ENCODE measurements around the gene ARG1.

The ARG1 gene

GRCh38 chr6:131613296-131613925 is 40.4 kb downstream of the ARG1 start:
- Histone ChIP-seq H3K4me2 (no peak overlapping the region), H3K4me1 (peaks cover 5% of the 10 kb centered on the region; the same call in 1 of the 2 replicates), H4K20me1 (peaks cover 9% of the 10 kb centered on the region; the same call in 1 of the 2 replicates), H3K27ac (no peak overlapping the region), H3K36me3 (peaks cover 76% of the 10 kb centered on the region), H3K4me3 (no peak overlapping the region), H3K27me3 (no peaks in the 10 kb centered on the region), H3K9me3 (no peaks in the 10 kb centered on the region), H3K9ac (no peak overlapping the region)
- TF ChIP-seq Cebpa-rat (IDR thresholded peaks at IDR 0.05), result no peak

- no peak overlapping the region for H3K4me2 ChIP-seq
- no peaks in the 10 kb centered on the region for H3K27me3 ChIP-seq
- no peak overlapping the region for H3K4me3 ChIP-seq
- no peak for TF ChIP-seq Cebpa-rat (IDR thresholded peaks at IDR 0.05)
- H3K36me3 ChIP-seq, result peaks cover 77% of the 10 kb centered on the region
- no peaks in the 10 kb centered on the region for H3K9me3 ChIP-seq
- no peak overlapping the region for H3K27ac ChIP-seq
- no peak overlapping the region for H3K9ac ChIP-seq
- peaks cover 9% of the 10 kb centered on the region; the same call in 1 of the 2 replicates for H4K20me1 ChIP-seq
- H3K4me1 ChIP-seq, result peaks cover 5% of the 10 kb centered on the region; the same call in 1 of the 2 replicates
These were observed 42.2 kb downstream of the ARG1 start for GRCh38 chr6:131615275-131615674.

DNA sequence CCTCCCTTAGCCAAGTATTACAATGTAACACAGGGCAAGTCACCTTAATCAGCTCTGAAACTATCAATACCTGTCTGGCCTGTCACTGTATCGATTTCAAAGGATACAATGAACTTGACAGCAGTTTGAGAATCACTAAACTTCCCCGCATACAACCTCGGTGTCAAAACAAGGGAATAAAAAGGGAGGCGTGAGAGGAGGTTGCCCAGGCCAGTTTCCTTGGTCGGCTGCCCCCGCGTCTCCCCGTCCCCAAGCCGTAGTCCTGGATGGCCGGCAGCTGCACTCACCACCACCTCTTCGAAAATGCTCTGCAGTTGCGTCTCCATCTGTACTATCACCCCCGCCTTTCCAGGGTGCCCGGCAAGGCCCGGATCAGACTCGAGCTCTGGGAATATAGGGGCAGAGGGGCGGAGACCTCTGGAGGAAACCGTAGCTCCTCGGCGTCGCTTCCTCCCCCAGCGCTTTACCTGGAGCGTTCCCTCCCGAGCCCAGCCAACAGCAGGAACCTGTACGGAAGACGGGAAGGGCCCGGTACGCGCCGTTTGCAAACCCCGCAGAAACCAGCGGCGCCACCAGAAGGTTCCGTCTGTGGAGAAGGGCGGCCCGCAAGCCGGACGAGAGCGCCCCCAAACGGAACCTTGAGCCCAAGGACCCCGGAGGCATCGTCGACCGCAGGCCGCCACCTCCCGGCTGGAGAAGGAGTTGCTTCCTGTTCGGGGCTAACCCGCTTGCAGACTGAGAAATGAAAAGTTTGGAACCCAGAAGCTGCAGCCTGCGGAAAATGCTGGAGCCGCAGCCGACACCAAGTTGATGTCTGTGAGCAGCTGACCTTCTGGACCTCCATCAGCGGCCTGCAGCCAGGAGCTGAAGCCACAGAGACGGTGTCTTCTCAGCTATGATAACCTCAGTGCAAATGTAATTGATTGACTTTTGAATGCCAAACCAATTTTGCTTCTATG is 55.0 kb downstream of the ARG1 start, which contains the start of gene MED23:
MED23 (minus strand) TSS at position 519 of the 959 bp plus-strand sequence; CDS start at position 326, 193 bp downstream.
- no peak for TF ChIP-seq Cebpa-rat (IDR thresholded peaks at IDR 0.05)
- H3K4me2 ChIP-seq, result peak within 1 kb of the TSS; percentile 80
- peak within 1 kb of the TSS; percentile 87 for H3K9ac ChIP-seq
- H3K4me3 ChIP-seq, result peak within 1 kb of the TSS; percentile 91
- no peaks in the 10 kb centered on the region for H4K20me1 ChIP-seq
- peaks cover 18% of the 10 kb centered on the region for H3K4me1 ChIP-seq
- no peaks in the 10 kb centered on the region for H3K27me3 ChIP-seq
- peaks cover 26% of the 10 kb centered on the region for H3K36me3 ChIP-seq
- H3K9me3 ChIP-seq, result no peaks in the 10 kb centered on the region
- H3K27ac ChIP-seq, result peak within 1 kb of the TSS; percentile 81

- Histone ChIP-seq H3K27ac (no peak overlapping the region), H3K9ac (peak overlapping the region; percentile 87; the same call in 1 of the 2 replicates), H4K20me1 (no peaks in the 10 kb centered on the region), H3K4me3 (peak overlapping the region; percentile 91), H3K27me3 (no peaks in the 10 kb centered on the region), H3K4me1 (peaks cover 18% of the 10 kb centered on the region), H3K9me3 (no peaks in the 10 kb centered on the region), H3K4me2 (peak overlapping the region; percentile 68), H3K36me3 (peaks cover 19% of the 10 kb centered on the region)
- TF ChIP-seq Cebpa-rat (IDR thresholded peaks at IDR 0.05), result no peak
These were observed 55.7 kb downstream of the ARG1 start for GRCh38 chr6:131628726-131629125.

- no peak overlapping the region for H3K4me3 ChIP-seq
- no peak overlapping the region for H3K4me2 ChIP-seq
- H3K27ac ChIP-seq, result no peak overlapping the region
- no peaks in the 10 kb centered on the region for H4K20me1 ChIP-seq
- H3K9ac ChIP-seq, result no peak overlapping the region
- H3K4me1 ChIP-seq, result peaks cover 18% of the 10 kb centered on the region
- H3K36me3 ChIP-seq, result peaks cover 10% of the 10 kb centered on the region; the same call in 1 of the 2 replicates
- no peak for TF ChIP-seq Cebpa-rat (IDR thresholded peaks at IDR 0.05)
- no peaks in the 10 kb centered on the region for H3K9me3 ChIP-seq
- H3K27me3 ChIP-seq, result no peaks in the 10 kb centered on the region
These were observed 56.6 kb downstream of the ARG1 start for GRCh38 chr6:131629651-131630050.

DNA sequence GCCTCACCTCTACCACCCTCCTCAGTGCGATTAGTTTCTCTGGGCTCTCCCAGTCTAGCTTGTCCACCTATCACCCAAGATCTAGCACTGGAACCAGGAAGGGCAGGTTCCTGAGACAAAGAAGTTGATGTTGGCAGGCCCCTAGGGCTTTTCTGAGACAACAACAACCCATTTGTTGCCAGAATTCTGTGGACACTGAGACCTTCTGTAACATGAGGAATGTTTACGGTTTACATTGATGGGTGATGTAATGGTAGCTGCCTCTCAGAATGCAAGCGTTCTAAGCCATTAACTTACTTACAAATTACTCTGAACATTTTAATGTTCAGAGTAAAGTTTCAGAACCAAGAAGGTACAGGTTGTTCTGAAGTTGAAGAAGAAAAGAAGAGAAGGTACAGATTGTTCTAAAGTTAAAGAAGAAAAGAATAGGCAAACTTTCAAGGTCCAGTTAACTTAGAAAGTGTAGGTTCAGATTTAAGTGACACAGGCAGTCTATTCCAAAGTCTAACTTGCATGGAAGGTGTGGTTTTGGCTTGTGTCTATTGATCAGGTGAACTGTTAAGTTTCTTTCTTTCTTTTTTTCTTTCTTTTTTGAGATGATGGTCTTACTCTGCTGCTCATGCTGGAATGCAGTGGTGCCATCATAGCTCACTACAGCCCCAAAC is 58.7 kb downstream of the ARG1 start:
- no peak overlapping the region for H3K4me2 ChIP-seq
- no peaks in the 10 kb centered on the region for H3K36me3 ChIP-seq
- TF ChIP-seq Cebpa-rat (IDR thresholded peaks at IDR 0.05), result no peak
- H3K9ac ChIP-seq, result no peak overlapping the region
- H3K27me3 ChIP-seq, result no peaks in the 10 kb centered on the region
- H3K9me3 ChIP-seq, result no peaks in the 10 kb centered on the region
- H4K20me1 ChIP-seq, result no peaks in the 10 kb centered on the region
- no peak overlapping the region for H3K4me3 ChIP-seq
- no peak overlapping the region for H3K27ac ChIP-seq
- peaks cover 29% of the 10 kb centered on the region for H3K4me1 ChIP-seq

Data from BLaER1 (cell line).